NB4 (cell line): Measurements from ENCODE around the gene TULP4.

Experiments
- CTCF ChIP-seq: IDR thresholded peaks from one replicate; pipeline ENCODE4 v1.5.1; 2012; ENCODE audit warnings: low read depth, low read length
- MAX ChIP-seq: IDR thresholded peaks from 2 replicates; pipeline ENCODE4 v1.6.1; 2011; ENCODE audit warnings: low read depth, low read length
- MYC ChIP-seq: IDR thresholded peaks from 2 replicates; pipeline ENCODE4 v1.6.1; 2011; ENCODE audit warnings: low read depth, low read length

- TF ChIP-seq MYC (no peak), MAX (no peak), CTCF (peak; percentile 32)
Measured at GRCh38 chr6:158387036-158387435, 74.8 kb downstream of the TULP4 start.
